ENCODE results near the gene CAD.

DNA sequence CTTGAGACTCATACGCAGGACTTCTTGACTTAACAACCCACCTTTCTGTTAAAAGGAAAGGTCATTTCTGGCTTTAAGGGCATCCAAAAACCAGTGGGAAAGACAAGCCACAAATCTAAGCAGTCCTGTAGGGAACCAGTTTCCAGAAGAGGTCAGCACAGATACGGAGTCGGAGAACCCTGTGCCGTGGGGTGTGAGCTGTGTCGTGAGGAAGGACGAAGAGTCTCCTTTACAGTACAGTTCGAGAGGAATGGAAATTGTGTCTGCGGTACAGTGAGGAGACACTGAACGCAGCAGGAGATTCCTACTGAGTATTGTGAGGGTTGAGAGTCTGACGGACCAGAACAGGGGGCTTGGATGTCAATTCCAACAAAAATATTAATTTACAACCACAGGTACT, 27.9 kb downstream of the CAD start:
- TF ChIP-seq, protein P1, sequence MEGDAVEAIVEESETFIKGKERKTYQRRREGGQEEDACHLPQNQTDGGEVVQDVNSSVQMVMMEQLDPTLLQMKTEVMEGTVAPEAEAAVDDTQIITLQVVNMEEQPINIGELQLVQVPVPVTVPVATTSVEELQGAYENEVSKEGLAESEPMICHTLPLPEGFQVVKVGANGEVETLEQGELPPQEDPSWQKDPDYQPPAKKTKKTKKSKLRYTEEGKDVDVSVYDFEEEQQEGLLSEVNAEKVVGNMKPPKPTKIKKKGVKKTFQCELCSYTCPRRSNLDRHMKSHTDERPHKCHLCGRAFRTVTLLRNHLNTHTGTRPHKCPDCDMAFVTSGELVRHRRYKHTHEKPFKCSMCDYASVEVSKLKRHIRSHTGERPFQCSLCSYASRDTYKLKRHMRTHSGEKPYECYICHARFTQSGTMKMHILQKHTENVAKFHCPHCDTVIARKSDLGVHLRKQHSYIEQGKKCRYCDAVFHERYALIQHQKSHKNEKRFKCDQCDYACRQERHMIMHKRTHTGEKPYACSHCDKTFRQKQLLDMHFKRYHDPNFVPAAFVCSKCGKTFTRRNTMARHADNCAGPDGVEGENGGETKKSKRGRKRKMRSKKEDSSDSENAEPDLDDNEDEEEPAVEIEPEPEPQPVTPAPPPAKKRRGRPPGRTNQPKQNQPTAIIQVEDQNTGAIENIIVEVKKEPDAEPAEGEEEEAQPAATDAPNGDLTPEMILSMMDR (IDR thresholded peaks at IDR 0.05), result no peak
- TF ChIP-seq EZH2 (IDR thresholded peaks at IDR 0.05; ENCODE audit: borderline replicate concordance, insufficient read depth, low read depth, low read length, poor library complexity, severe bottlenecking), result no peak

Data from B cell (primary cell).